ENCODE results near the gene ATG16L2. TPM values are rescaled to one million over a fixed set of nuclear protein-coding genes. Genes with fewer than 3 reads are reported as not detected.
A peak's percentile ranks its signal among the peaks of the same experiment; 100 is the strongest.

Gene ATG16L2
- total RNA-seq, 4 donors from 2014 or later = 50.2 to 206 (median 85.3) TPM

DNA sequence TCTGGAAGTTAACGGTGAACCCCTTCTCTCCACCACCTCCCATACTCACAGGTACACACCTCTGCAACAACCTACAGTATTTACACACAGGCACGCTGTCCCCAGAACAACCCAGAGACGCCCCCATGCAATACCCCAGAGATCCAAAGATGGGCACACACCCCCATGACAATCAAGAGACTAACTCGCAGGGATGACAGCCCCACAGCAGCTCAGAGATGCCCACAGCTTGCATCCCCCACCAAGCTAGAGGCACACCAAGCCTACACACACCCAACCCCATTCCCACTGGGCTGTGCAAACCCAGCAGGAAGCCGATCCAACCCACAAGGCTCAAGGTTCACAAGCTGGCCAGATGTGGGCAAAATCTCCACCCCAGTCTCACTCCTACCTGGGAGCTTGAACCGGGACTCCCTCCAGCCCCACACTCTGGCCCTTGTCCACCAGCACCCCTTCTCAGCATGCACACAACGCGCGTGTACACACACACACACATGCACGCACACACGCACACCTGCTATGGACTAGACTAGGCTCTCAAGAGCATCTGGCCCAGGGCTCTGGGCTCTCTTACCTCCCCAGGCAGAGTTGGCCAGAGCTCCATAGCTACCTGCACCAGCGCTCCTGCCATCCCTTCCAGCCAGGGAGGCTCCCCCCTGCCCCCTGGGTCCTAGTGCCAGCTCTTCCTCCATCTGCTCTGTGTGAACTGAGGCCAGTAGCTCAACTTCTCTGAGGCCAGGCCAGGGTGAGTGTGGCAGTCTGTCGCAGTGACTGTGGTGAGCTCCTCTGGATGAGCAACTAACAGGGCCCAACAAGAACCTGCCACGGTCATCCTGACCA lies 31.9 kb upstream of the ATG16L2 start:
- Histone ChIP-seq H3K4me1 (peaks cover 45 to 85% (median 77%) of the 10 kb centered on the region in 4 donors), H3K27me3 (no peaks in the 10 kb centered on the region), H3K36me3 (no peaks in the 10 kb centered on the region), H3K9me3 (no peaks in the 10 kb centered on the region), H3K4me3 (peak overlapping the region; percentile 53 to 91 (median 67)), H3K27ac (peak overlapping the region; percentile 85 to 93 (median 88))
- 37% methylated on average over 14 of the region's 14 CpGs; no CpG with 5 or more reads in 1 of the 2 donors for WGBS, 2 donors (ENCODE audit: low coverage in 1 of 2)
- in situ Hi-C loops (cut with MboI; ENCODE audit: low pct_ligation_motif_present in 1 of 4, low pct_unique_long_range_greater_than_20kb in 1 of 4, low sequenced_read_pairs in 3 of 4) = no loop called here
- TF ChIP-seq POLR2A (IDR thresholded peaks at IDR 0.05) = peak; percentile 79
- TF ChIP-seq EP300 (IDR thresholded peaks at IDR 0.05; ENCODE audit: low read depth) = no peak
- TF ChIP-seq, protein P1, sequence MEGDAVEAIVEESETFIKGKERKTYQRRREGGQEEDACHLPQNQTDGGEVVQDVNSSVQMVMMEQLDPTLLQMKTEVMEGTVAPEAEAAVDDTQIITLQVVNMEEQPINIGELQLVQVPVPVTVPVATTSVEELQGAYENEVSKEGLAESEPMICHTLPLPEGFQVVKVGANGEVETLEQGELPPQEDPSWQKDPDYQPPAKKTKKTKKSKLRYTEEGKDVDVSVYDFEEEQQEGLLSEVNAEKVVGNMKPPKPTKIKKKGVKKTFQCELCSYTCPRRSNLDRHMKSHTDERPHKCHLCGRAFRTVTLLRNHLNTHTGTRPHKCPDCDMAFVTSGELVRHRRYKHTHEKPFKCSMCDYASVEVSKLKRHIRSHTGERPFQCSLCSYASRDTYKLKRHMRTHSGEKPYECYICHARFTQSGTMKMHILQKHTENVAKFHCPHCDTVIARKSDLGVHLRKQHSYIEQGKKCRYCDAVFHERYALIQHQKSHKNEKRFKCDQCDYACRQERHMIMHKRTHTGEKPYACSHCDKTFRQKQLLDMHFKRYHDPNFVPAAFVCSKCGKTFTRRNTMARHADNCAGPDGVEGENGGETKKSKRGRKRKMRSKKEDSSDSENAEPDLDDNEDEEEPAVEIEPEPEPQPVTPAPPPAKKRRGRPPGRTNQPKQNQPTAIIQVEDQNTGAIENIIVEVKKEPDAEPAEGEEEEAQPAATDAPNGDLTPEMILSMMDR (IDR thresholded peaks at IDR 0.05) = no peak
- TF ChIP-seq POLR2AphosphoS5 (IDR thresholded peaks at IDR 0.05) = peak; percentile 42 to 73 (median 68)
- peak; percentile 74 for DNase-seq
- intact Hi-C loops (cut with DNase I; ENCODE audit: low total_unique reads) = no loop called here

DNA sequence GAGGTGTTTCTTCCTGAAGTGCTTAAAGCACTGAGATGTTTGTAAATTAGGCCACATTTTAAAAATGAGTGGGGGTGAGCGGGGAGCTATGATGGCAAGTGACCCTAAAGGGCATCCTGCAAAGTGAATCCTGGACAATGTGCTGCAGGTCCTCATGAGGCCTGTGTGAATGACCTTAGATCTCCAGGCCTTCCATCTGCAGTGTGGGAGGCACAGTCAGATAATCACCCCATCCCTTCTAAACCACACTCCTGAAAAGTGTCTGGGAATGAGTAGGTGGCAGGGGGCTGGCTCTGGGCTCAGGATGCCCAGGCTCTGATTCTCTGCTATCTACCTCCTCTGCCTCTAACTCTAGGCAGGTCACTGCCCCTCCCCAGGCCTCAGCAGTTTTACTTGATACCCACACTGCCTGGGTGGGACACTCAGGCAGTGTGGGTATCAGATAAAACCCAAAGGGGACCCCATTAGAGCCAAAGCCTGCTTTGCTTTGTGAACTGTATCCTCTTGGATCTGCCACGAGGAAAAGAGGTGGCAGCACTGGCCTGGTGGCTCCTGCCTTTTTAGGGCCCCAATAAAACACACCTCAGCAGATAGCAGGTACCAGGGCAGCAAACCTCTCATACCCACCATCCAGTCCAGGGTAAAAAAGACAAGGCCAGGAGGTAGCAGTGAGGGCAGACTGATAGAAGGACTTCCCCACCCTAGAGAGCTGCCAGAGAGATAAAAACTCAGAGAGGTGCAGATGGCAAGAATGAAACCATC lies 30.9 kb upstream of the ATG16L2 start:
- DNase-seq = peak; percentile 56
- intact Hi-C loops (cut with DNase I; ENCODE audit: low total_unique reads) = no loop called here
- Histone ChIP-seq H3K4me3 (no peak overlapping the region), H3K36me3 (no peaks in the 10 kb centered on the region), H3K27me3 (no peaks in the 10 kb centered on the region), H3K27ac (peak overlapping the region; percentile 85 to 93 (median 88)), H3K4me1 (peaks cover 40 to 85% (median 76%) of the 10 kb centered on the region in 4 donors), H3K9me3 (no peaks in the 10 kb centered on the region)
- in situ Hi-C loops (cut with MboI; ENCODE audit: low pct_ligation_motif_present in 1 of 4, low pct_unique_long_range_greater_than_20kb in 1 of 4, low sequenced_read_pairs in 3 of 4) = no loop called here
- no peak for TF ChIP-seq EP300 (IDR thresholded peaks at IDR 0.05; ENCODE audit: low read depth)
- TF ChIP-seq, protein P1 (IDR thresholded peaks at IDR 0.05) = no peak
- no peak for TF ChIP-seq POLR2AphosphoS5 (IDR thresholded peaks at IDR 0.05)
- TF ChIP-seq POLR2A (IDR thresholded peaks at IDR 0.05) = no peak
- WGBS, 2 donors (ENCODE audit: low coverage in 1 of 2) = 73% methylated on average over 2 of the region's 2 CpGs; no CpG with 5 or more reads in 1 of the 2 donors

DNA sequence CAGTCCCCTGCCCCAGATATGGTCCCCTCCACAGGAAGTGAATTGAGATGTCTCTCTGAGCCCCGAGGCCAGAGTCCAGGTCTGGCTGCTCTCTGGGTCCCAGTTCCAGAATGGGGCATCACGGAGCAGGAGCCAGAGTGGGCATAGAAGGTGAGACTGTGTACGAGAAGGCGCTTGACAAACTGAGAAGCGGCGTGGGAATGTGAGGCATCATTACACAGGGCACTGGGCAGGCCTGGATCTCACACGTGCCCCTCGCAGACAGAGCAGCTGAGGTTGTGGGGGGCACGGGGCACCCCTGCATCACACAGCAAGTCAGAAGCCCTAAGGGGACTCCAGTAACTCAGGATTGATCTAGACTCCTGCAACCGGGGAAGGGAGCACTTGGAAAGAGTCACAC lies 29.5 kb upstream of the ATG16L2 start:
- Histone ChIP-seq H3K27me3 (no peaks in the 10 kb centered on the region), H3K27ac (peak overlapping the region; percentile 85 to 93 (median 88)), H3K9me3 (no peaks in the 10 kb centered on the region), H3K4me3 (no peak overlapping the region), H3K36me3 (no peaks in the 10 kb centered on the region), H3K4me1 (peaks cover 36 to 80% (median 74%) of the 10 kb centered on the region in 4 donors)
- 85% methylated on average over 10 of the region's 10 CpGs; no CpG with 5 or more reads in 1 of the 2 donors for WGBS, 2 donors (ENCODE audit: low coverage in 1 of 2)
- intact Hi-C loops (cut with DNase I; ENCODE audit: low total_unique reads) (no loop called here), in situ Hi-C loops (cut with MboI; ENCODE audit: low pct_ligation_motif_present in 1 of 4, low pct_unique_long_range_greater_than_20kb in 1 of 4, low sequenced_read_pairs in 3 of 4) (no loop called here)
- DNase-seq = no peak
- TF ChIP-seq, protein P1 (IDR thresholded peaks at IDR 0.05) = no peak
- TF ChIP-seq POLR2AphosphoS5 (IDR thresholded peaks at IDR 0.05) = no peak
- TF ChIP-seq EP300 (IDR thresholded peaks at IDR 0.05; ENCODE audit: low read depth) = no peak
- TF ChIP-seq POLR2A (IDR thresholded peaks at IDR 0.05) = no peak
